ENCODE data around the gene CDT1.

DNA sequence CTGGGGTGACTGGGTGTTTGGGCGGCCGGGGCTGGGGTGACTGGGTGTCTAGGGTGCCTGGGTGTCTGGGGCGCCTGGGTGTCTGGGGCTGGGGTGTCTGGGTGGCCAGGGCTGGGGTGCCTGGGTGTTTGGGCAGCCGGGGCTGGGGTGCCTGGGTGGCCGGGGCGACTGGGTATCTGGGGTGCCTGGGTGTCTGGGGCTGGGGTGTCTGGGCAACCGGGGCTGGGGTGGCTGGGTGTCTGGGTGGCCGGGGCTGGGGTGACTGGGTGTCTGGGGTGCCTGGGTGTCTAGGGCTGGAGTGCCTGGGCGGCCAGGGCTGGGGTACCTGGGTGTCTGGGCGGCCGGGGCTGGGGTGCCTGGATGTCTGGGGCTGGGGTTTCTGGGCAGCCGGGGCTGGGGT lies 21.6 kb downstream of the CDT1 start:
- TF ChIP-seq, protein P1, sequence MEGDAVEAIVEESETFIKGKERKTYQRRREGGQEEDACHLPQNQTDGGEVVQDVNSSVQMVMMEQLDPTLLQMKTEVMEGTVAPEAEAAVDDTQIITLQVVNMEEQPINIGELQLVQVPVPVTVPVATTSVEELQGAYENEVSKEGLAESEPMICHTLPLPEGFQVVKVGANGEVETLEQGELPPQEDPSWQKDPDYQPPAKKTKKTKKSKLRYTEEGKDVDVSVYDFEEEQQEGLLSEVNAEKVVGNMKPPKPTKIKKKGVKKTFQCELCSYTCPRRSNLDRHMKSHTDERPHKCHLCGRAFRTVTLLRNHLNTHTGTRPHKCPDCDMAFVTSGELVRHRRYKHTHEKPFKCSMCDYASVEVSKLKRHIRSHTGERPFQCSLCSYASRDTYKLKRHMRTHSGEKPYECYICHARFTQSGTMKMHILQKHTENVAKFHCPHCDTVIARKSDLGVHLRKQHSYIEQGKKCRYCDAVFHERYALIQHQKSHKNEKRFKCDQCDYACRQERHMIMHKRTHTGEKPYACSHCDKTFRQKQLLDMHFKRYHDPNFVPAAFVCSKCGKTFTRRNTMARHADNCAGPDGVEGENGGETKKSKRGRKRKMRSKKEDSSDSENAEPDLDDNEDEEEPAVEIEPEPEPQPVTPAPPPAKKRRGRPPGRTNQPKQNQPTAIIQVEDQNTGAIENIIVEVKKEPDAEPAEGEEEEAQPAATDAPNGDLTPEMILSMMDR (conservative IDR thresholded peaks at IDR 0.05; ENCODE audit: low read depth in 2 of 2), result no peak
- TF ChIP-seq, protein P2, sequence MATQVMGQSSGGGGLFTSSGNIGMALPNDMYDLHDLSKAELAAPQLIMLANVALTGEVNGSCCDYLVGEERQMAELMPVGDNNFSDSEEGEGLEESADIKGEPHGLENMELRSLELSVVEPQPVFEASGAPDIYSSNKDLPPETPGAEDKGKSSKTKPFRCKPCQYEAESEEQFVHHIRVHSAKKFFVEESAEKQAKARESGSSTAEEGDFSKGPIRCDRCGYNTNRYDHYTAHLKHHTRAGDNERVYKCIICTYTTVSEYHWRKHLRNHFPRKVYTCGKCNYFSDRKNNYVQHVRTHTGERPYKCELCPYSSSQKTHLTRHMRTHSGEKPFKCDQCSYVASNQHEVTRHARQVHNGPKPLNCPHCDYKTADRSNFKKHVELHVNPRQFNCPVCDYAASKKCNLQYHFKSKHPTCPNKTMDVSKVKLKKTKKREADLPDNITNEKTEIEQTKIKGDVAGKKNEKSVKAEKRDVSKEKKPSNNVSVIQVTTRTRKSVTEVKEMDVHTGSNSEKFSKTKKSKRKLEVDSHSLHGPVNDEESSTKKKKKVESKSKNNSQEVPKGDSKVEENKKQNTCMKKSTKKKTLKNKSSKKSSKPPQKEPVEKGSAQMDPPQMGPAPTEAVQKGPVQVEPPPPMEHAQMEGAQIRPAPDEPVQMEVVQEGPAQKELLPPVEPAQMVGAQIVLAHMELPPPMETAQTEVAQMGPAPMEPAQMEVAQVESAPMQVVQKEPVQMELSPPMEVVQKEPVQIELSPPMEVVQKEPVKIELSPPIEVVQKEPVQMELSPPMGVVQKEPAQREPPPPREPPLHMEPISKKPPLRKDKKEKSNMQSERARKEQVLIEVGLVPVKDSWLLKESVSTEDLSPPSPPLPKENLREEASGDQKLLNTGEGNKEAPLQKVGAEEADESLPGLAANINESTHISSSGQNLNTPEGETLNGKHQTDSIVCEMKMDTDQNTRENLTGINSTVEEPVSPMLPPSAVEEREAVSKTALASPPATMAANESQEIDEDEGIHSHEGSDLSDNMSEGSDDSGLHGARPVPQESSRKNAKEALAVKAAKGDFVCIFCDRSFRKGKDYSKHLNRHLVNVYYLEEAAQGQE (IDR thresholded peaks at IDR 0.05; ENCODE audit: unreplicated experiment), result no peak
- no peak for TF ChIP-seq EZH2 (IDR thresholded peaks at IDR 0.05; ENCODE audit: low read depth, unreplicated experiment)
- TF ChIP-seq POLR2AphosphoS5 (IDR thresholded peaks at IDR 0.05; ENCODE audit: low read depth), result no peak
- no peak for TF ChIP-seq EZH2phosphoT487 (IDR thresholded peaks at IDR 0.05; ENCODE audit: unreplicated experiment)
- no peak for TF ChIP-seq ZNF331 (CRISPR knock-in tag; IDR thresholded peaks at IDR 0.05; ENCODE audit: low read depth)
- TF ChIP-seq, protein P3, sequence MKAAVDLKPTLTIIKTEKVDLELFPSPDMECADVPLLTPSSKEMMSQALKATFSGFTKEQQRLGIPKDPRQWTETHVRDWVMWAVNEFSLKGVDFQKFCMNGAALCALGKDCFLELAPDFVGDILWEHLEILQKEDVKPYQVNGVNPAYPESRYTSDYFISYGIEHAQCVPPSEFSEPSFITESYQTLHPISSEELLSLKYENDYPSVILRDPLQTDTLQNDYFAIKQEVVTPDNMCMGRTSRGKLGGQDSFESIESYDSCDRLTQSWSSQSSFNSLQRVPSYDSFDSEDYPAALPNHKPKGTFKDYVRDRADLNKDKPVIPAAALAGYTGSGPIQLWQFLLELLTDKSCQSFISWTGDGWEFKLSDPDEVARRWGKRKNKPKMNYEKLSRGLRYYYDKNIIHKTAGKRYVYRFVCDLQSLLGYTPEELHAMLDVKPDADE (IDR thresholded peaks at IDR 0.05), result no peak
- no peak for TF ChIP-seq CREB1 (CRISPR knock-in tag; IDR thresholded peaks at IDR 0.05; ENCODE audit: low read depth)
- no peak for TF ChIP-seq ZNF114 (CRISPR knock-in tag; IDR thresholded peaks at IDR 0.05)
